ENCODE measurements around the gene PRRT1B. TPM values are rescaled to one million over a fixed set of nuclear protein-coding genes. Genes with fewer than 3 reads are reported as not detected.

Gene PRRT1B
- total RNA-seq, 1 experiment from 2014 or later, result 1.2 TPM

DNA sequence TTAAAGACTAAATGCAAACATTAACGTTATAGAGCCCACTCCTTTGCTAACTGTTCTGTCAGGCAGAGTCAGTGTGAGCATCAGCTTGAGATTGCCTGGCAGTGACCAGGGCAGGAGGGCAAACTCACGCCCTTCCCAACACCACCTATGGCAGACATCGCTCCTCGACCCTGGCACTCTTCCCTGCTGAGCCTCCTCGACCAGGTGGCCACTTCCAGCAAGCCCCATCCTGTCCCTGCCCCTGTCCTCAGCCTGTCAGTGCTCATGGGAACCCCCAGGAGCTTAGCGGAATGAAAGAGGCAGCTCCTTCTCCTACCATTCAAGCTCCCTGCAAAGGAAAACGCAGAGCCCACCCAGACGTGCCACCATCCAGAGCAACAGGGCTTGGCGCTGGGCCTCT lies 42.0 kb downstream of the PRRT1B start:
- no peak overlapping the region; the same call in 1 of the 2 replicates for H3K27ac Mint-ChIP-seq
- no peaks in the 10 kb centered on the region for H3K9me3 Mint-ChIP-seq
- no peak overlapping the region for H3K4me3 Mint-ChIP-seq
- ChIA-PET CTCF (interaction anchor here (1.2 kb wide), 1 partner anchor 12 kb away, joined by 3 read pairs; no protein-coding TSS in a partner anchor), POLR2A (no interaction called here)
- no peaks in the 10 kb centered on the region for H3K4me1 Mint-ChIP-seq
- TF ChIP-seq, protein P1, sequence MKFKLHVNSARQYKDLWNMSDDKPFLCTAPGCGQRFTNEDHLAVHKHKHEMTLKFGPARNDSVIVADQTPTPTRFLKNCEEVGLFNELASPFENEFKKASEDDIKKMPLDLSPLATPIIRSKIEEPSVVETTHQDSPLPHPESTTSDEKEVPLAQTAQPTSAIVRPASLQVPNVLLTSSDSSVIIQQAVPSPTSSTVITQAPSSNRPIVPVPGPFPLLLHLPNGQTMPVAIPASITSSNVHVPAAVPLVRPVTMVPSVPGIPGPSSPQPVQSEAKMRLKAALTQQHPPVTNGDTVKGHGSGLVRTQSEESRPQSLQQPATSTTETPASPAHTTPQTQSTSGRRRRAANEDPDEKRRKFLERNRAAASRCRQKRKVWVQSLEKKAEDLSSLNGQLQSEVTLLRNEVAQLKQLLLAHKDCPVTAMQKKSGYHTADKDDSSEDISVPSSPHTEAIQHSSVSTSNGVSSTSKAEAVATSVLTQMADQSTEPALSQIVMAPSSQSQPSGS (CRISPR knock-in tag; IDR thresholded peaks at IDR 0.05; ENCODE audit: borderline replicate concordance, low read depth), result no peak
- no peak for TF ChIP-seq TP53 (CRISPR knock-in tag; IDR thresholded peaks at IDR 0.05)
- H3K36me3 Mint-ChIP-seq, result peaks cover 2% of the 10 kb centered on the region; the same call in 1 of the 2 replicates
- ATAC-seq, result no peak
- H3K27me3 Mint-ChIP-seq (ENCODE audit: low read depth), result no peaks in the 10 kb centered on the region
- no peak for DNase-seq (ENCODE audit: low spot score)

- CTCF ChIA-PET, result interaction anchor here (1.2 kb wide), 2 partner anchors 13 to 167 kb away, joined by 3 read pairs; no protein-coding TSS in a partner anchor
- no peak for ATAC-seq
- TF ChIP-seq, protein P2, sequence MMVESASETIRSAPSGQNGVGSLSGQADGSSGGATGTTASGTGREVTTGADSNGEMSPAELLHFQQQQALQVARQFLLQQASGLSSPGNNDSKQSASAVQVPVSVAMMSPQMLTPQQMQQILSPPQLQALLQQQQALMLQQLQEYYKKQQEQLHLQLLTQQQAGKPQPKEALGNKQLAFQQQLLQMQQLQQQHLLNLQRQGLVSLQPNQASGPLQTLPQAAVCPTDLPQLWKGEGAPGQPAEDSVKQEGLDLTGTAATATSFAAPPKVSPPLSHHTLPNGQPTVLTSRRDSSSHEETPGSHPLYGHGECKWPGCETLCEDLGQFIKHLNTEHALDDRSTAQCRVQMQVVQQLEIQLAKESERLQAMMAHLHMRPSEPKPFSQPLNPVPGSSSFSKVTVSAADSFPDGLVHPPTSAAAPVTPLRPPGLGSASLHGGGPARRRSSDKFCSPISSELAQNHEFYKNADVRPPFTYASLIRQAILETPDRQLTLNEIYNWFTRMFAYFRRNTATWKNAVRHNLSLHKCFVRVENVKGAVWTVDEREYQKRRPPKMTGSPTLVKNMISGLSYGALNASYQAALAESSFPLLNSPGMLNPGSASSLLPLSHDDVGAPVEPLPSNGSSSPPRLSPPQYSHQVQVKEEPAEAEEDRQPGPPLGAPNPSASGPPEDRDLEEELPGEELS (CRISPR knock-in tag; IDR thresholded peaks at IDR 0.05), result no peak
- TF ChIP-seq ZNF232 (CRISPR knock-in tag; IDR thresholded peaks at IDR 0.05) (no peak), CREB1 (CRISPR knock-in tag; IDR thresholded peaks at IDR 0.05) (no peak), MAX (CRISPR knock-in tag; IDR thresholded peaks at IDR 0.05) (no peak), ZNF532 (CRISPR knock-in tag; IDR thresholded peaks at IDR 0.05; ENCODE audit: borderline replicate concordance) (no peak), ZMAT4 (CRISPR knock-in tag; IDR thresholded peaks at IDR 0.05) (no peak)
- TF ChIP-seq, protein P3, sequence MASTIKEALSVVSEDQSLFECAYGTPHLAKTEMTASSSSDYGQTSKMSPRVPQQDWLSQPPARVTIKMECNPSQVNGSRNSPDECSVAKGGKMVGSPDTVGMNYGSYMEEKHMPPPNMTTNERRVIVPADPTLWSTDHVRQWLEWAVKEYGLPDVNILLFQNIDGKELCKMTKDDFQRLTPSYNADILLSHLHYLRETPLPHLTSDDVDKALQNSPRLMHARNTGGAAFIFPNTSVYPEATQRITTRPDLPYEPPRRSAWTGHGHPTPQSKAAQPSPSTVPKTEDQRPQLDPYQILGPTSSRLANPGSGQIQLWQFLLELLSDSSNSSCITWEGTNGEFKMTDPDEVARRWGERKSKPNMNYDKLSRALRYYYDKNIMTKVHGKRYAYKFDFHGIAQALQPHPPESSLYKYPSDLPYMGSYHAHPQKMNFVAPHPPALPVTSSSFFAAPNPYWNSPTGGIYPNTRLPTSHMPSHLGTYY (CRISPR knock-in tag; IDR thresholded peaks at IDR 0.05), result no peak
- TF ChIP-seq, protein P1 (CRISPR knock-in tag; IDR thresholded peaks at IDR 0.05; ENCODE audit: borderline replicate concordance, low read depth), result no peak
- TF ChIP-seq, protein P4, sequence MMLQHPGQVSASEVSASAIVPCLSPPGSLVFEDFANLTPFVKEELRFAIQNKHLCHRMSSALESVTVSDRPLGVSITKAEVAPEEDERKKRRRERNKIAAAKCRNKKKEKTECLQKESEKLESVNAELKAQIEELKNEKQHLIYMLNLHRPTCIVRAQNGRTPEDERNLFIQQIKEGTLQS (CRISPR knock-in tag; conservative IDR thresholded peaks at IDR 0.05), result no peak
- TF ChIP-seq, protein P5, sequence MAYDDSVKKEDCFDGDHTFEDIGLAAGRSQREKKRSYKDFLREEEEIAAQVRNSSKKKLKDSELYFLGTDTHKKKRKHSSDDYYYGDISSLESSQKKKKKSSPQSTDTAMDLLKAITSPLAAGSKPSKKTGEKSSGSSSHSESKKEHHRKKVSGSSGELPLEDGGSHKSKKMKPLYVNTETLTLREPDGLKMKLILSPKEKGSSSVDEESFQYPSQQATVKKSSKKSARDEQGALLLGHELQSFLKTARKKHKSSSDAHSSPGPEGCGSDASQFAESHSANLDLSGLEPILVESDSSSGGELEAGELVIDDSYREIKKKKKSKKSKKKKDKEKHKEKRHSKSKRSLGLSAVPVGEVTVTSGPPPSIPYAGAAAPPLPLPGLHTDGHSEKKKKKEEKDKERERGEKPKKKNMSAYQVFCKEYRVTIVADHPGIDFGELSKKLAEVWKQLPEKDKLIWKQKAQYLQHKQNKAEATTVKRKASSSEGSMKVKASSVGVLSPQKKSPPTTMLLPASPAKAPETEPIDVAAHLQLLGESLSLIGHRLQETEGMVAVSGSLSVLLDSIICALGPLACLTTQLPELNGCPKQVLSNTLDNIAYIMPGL (CRISPR knock-in tag; IDR thresholded peaks at IDR 0.05), result no peak
Measured at GRCh38 chr9:131587906-131588305, 42.6 kb downstream of the PRRT1B start.

More at GRCh38 chr9:131587906-131588305, 42.6 kb downstream of the PRRT1B start:
- Mint-ChIP-seq H3K4me1 (no peaks in the 10 kb centered on the region), H3K36me3 (peaks cover 2% of the 10 kb centered on the region; the same call in 1 of the 2 replicates), H3K4me3 (no peak overlapping the region), H3K9me3 (no peaks in the 10 kb centered on the region), H3K27me3 (ENCODE audit: low read depth) (no peaks in the 10 kb centered on the region), H3K27ac (no peak overlapping the region)
- POLR2A ChIA-PET, result interaction anchor here (0.5 kb wide), 1 partner anchor 132 kb away, joined by 3 read pairs; no protein-coding TSS in a partner anchor
- no peak for DNase-seq (ENCODE audit: low spot score)
